ENCODE measurements around the gene XPNPEP3.

- TF ChIP-seq CTCF (IDR thresholded peaks at IDR 0.05; ENCODE audit: low read depth, low read length) (no peak), POLR2A (IDR thresholded peaks at IDR 0.05; ENCODE audit: extremely low read depth, insufficient read length) (no peak)
Observed at GRCh38 chr22:40889116-40889515, 32.2 kb downstream of the XPNPEP3 start.

All from NB4 (cell line).